Retinal pigment epithelial cell (primary cell): Measurements from ENCODE around the gene ANXA5.
"Not testable (repeated sequence)": the region's sequence is repeated elsewhere in the genome, so short reads cannot be mapped to it uniquely, and the experiment has no call there.

Experiments
- DNase-seq: peaks from one replicate; pipeline ENCODE4 v3.0.0-alpha.2; 2010; ENCODE audit warnings: low read depth
- H3K4me3 ChIP-seq: 2 replicates; pipeline ENCODE4 v1.5.1; 2011; ENCODE audit warnings: mild to moderate bottlenecking, low read length, control low read depth, moderate library complexity
- CTCF ChIP-seq: conservative IDR thresholded peaks from 2 replicates; pipeline ENCODE4 v1.5.1; 2011; ENCODE audit warnings: low read depth, low read length, control low read depth, inconsistent platforms

The ANXA5 gene

GRCh38 chr4:121674191-121674590 lies 22.6 kb downstream of the ANXA5 start:
- DNase-seq: no peak

GRCh38 chr4:121669163-121669550 lies 27.6 kb downstream of the ANXA5 start:
- TF ChIP-seq CTCF: no peak
- no peak for DNase-seq
- no peak overlapping the region for H3K4me3 ChIP-seq

More at GRCh38 chr4:121674191-121674590, 22.6 kb downstream of the ANXA5 start:
- H3K4me3 ChIP-seq: no peak overlapping the region
- TF ChIP-seq CTCF: no peak

- DNase-seq: no peak
- no peak overlapping the region for H3K4me3 ChIP-seq
- no peak for TF ChIP-seq CTCF
Observed at GRCh38 chr4:121668368-121669162, 28.2 kb downstream of the ANXA5 start.

GRCh38 chr4:121666091-121666679 lies 30.6 kb downstream of the ANXA5 start:
- no peak for TF ChIP-seq CTCF
- H3K4me3 ChIP-seq: no peak overlapping the region
- no peak for DNase-seq

GRCh38 chr4:121665371-121665770 lies 31.4 kb downstream of the ANXA5 start:
- no peak for DNase-seq
- TF ChIP-seq CTCF: no peak
- H3K4me3 ChIP-seq: no peak overlapping the region

GRCh38 chr4:121662225-121662624 lies 34.6 kb downstream of the ANXA5 start:
- DNase-seq: no peak
- no peak for TF ChIP-seq CTCF
- no peak overlapping the region for H3K4me3 ChIP-seq

GRCh38 chr4:121660175-121660933 lies 36.4 kb downstream of the ANXA5 start:
- DNase-seq: not testable (repeated sequence)

More at GRCh38 chr4:121660175-121660933, 36.4 kb downstream of the ANXA5 start:
- H3K4me3 ChIP-seq: not testable (repeated sequence)
